Activated CD4-positive, alpha-beta T cell treated with anti-CD3 and anti-CD28 coated beads, Interleukin-2, amount 50 U/mL, for 24 hours (primary cell): Measurements from ENCODE around the gene CHAMP1.
"Not testable (repeated sequence)": the region's sequence is repeated elsewhere in the genome, so short reads cannot be mapped to it uniquely, and the experiment has no call there.

Experiments used
- DNase-seq, 2 donors: peaks; one replicate each; pipeline ENCODE4 v3.0.0-alpha.2; 2020; ENCODE audit warnings: low read depth in 1 of 2, low spot score in 1 of 2

Gene CHAMP1

DNA sequence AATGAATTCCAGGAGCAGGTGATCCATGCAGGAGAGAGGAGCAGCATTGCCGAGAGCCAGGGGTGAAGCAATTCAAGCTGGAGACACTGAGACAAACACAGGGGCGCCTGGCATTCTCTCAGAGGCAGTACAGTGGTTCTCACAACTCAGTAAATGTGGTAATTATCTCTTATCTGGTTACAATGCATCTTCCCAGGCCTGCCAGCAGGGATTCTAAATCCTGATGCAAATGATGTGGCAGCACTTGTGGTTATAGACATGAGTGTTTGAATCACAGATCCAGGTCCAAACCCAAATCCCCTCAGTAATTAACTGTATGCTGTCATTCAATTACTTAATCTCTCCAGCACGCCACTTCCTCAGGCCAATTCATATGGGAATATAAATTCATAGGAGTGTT, 19.6 kb downstream of the CHAMP1 start:
- not testable (repeated sequence) for DNase-seq

DNA sequence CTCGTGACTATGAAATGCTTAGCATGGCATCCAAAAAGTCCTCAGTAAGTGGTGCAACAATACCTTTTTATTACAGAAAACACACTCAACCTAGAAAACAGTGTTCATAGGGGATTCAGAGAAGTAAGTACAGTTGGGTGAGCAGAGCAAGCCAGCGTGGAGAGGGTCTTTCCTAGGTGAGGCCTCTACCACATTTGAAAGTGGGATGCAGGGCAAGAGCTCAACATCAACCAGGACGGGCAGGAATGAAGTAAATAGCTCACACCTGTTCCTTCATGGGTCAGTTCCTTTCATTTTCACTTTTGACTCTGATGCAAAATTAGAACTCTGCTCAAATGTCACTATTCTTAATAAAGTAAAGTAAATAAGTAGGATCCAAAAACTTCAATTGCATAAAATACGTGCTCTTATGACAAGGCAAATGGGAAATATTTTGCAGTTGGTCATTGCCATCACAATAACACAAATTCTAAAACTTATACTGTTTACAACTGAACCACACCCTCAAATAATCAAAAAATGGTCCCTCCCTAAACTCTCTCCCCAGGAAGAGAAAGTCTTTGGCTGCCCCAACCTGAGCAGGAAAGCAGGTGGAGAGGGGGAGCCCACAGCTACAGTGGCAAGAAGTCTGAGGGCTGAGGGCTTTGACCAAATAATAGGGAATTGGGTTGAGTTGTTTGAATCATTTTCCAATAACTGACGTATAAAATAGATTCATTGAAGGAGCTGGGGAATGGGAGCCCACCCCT, 20.2 kb downstream of the CHAMP1 start:
- no peak for DNase-seq

DNA sequence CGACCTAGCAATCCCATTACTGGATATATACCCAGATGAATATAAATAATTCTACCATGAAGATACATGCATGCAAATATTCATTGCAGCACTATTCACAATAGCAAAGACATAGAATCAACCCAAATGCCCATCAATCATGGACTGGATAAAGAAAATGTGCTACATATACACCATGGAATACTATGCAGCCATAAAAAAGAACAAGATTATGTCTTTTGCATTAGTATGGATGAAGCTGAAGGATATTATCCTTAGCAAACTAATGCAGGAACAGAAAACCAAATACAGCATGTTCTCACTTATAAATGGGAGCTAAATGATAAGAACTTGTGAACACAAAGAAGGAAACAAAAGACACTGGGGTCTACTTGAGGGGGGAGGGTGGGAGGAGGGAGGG, 22.2 kb downstream of the CHAMP1 start:
- DNase-seq: not testable (repeated sequence)

GRCh38 chr13:114338959-114339358, 24.7 kb downstream of the CHAMP1 start:
- DNase-seq: no peak

- DNase-seq: no peak
Observed at GRCh38 chr13:114339857-114340534, 25.7 kb downstream of the CHAMP1 start.

GRCh38 chr13:114341003-114341777, 26.9 kb downstream of the CHAMP1 start:
- DNase-seq: no peak

GRCh38 chr13:114347256-114347655, 33.0 kb downstream of the CHAMP1 start:
- not testable (repeated sequence) for DNase-seq

DNA sequence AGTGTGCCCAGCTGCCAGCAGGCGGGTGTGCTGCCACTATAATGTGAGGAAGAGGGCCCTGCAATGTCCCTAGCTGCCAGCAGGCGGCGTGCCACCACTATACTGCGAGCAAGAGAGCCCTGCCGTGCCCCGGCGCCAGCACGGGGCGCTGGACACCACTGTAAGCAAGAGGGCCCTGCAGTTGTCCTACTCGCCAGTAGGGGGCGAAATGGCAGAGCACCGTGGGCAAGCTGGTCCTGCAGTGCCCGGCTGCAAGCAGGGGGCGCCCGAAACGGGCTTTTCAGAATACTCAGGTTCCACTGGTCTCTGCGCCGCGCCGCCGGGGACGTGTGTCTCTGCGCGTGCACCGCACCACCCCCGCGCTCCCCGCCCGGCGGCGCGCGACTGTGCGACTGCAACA, 38.5 kb downstream of the CHAMP1 start:
- DNase-seq: not testable (repeated sequence)

DNA sequence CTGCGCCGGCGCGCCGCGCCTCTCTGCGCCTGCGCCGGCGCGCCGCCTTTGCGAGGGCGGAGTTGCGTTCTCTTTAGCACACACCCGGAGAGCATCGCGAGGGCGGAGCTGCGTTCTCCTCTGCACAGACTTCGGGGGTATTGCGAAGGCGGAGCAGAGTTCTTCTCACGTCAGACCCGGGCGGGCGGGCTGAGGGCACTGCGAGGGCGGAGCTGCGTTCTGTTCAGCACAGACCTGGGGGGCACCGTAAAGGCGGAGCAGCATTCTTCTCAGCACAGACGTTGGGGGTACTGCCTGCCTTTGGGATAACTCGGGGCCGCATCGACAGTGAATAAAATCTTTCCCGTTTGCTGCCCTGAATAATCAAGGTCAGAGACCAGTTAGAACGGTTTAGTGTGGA, 39.1 kb downstream of the CHAMP1 start:
- DNase-seq: not testable (repeated sequence)
